ENCODE results near the gene HPCAL1.

Gene HPCAL1

DNA sequence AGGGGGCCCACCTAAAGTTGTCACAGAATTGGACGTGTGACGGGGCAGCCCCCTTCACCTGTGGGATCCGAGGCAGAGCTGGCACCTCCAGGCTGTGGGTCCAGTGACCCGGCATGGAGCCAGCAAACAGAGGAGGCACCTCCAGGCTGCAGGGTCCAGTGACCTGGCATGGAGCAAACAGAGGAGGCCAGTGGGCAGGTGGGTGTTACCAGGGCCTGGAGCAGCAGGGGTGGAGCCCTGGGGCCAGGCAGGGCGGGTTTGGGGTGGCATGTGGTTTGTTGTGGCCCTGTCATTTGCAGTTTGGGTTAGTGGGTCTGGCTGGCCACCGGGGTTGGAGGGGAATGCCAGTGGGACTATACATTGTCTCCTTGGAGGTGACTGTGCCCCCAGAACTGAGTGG lies 68.2 kb downstream of the HPCAL1 start:
- no peak overlapping the region for H3K4me3 ChIP-seq (ENCODE audit: low read depth, low read length)
- TF ChIP-seq, protein P1, sequence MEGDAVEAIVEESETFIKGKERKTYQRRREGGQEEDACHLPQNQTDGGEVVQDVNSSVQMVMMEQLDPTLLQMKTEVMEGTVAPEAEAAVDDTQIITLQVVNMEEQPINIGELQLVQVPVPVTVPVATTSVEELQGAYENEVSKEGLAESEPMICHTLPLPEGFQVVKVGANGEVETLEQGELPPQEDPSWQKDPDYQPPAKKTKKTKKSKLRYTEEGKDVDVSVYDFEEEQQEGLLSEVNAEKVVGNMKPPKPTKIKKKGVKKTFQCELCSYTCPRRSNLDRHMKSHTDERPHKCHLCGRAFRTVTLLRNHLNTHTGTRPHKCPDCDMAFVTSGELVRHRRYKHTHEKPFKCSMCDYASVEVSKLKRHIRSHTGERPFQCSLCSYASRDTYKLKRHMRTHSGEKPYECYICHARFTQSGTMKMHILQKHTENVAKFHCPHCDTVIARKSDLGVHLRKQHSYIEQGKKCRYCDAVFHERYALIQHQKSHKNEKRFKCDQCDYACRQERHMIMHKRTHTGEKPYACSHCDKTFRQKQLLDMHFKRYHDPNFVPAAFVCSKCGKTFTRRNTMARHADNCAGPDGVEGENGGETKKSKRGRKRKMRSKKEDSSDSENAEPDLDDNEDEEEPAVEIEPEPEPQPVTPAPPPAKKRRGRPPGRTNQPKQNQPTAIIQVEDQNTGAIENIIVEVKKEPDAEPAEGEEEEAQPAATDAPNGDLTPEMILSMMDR (IDR thresholded peaks at IDR 0.05; ENCODE audit: insufficient read depth, low read length, missing control alignments): no peak
- DNase-seq (ENCODE audit: low read depth, low spot score): no peak
- POLR2A ChIA-PET: no interaction called here
- CTCF ChIA-PET: interaction anchor here (1.3 to 1.4 kb wide), 2 partner anchors 9 to 38 kb away, joined by 3 read pairs; no protein-coding TSS in a partner anchor

DNA sequence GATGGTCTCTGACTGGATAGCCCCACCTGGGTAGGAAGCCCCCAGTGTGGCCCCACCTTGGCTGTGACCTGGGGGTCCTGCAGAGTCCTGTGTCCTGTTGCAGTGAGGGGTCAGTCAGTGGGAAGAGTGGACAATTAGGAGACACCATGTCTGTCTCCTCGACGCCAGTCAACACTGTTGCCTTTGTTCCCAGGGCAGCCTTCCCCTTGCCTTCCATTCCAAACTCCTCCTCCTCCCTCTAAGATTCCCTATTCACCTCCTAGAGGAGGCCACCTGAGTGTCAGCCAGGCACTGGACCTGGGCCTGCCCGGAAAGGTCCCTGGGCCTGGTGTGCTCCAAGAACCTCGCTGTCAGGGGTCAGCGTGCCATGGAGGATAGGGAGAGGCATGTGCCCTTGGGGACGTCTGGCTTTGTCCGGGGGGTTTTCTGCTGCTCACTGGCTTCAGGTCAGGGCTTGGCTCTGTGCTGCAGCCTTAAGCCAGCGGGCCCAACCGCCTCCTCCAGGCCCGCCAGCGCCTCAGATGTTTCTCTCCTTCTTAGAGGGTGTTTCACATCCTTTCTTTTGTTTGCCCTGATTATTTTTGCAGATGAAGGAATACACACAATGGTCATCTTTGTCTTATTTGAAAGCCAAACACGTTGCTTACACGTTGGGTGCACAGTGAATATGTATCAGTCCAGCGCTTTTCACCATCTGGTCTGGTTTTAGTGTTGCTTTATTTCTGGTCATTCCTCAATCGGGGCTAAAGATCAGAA lies 68.9 kb downstream of the HPCAL1 start:
- POLR2A ChIA-PET: no interaction called here
- CTCF ChIA-PET: interaction anchor here (0.8 to 1.4 kb wide), 2 partner anchors 37 to 247 kb away, joined by 3 read pairs; no protein-coding TSS in a partner anchor
- TF ChIP-seq, protein P1 (IDR thresholded peaks at IDR 0.05; ENCODE audit: insufficient read depth, low read length, missing control alignments): no peak
- no peak overlapping the region for H3K4me3 ChIP-seq (ENCODE audit: low read depth, low read length)
- no peak for DNase-seq (ENCODE audit: low read depth, low spot score)

DNA sequence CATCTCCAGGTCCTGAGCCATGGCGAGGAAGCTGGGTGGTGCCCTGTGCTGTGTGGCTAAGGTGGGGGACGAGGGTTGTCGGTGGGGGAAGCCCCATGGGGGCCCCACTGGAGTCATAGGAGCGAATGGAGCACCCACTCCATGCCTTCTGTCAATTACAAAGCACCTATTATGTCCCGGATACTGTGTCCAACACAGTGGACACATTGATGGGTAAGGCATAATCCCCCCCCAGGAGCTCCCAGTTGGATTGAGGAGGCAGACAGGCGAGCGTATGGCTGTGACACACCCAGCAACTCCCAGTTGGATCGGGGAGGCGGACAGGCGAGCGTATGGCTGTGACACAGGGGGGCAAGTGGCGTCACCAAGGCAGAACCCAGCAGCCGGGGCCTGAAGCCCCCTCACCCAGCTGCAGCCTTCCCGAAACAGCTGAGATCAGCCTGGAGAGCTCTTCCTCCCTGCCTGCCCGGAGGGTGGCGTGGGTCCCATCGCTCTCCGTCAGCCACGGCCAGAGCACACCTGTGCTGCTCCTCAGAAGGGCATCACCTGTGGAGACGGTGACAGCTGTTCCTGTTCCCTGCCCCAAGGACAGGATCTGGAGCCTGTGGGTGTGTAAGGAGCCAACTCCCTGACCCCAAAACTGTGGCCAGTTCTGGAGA lies 69.6 kb downstream of the HPCAL1 start:
- CTCF ChIA-PET: interaction anchor here (0.8 kb wide), 1 partner anchor 247 kb away, joined by 3 read pairs; no protein-coding TSS in a partner anchor
- POLR2A ChIA-PET: no interaction called here
- H3K4me3 ChIP-seq (ENCODE audit: low read depth, low read length): no peak overlapping the region
- TF ChIP-seq, protein P1 (IDR thresholded peaks at IDR 0.05; ENCODE audit: insufficient read depth, low read length, missing control alignments): no peak
- no peak for DNase-seq (ENCODE audit: low read depth, low spot score)

DNA sequence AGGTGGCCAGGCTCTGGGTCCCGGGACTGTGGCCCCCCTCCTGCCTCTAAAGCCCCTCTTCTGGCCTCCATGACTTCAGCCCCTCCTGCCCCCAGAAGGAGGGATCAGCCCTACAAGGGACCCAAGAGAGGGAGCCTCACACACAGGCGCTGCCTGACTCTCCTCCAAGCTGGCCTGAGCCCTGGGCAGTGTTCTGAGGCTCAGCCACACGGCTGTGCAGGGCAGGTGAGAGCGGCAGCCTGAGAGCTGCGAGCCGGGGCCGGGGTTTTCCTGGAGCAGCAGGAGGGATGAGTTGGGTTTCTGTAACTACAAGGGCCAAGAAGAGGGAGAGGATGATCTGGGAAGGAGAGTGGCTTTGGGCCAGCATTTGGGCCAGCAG lies 70.1 kb downstream of the HPCAL1 start:
- POLR2A ChIA-PET: no interaction called here
- CTCF ChIA-PET: interaction anchor here (0.8 kb wide), 1 partner anchor 248 kb away, joined by 3 read pairs; no protein-coding TSS in a partner anchor
- no peak for DNase-seq (ENCODE audit: low read depth, low spot score)
- TF ChIP-seq, protein P1 (IDR thresholded peaks at IDR 0.05; ENCODE audit: insufficient read depth, low read length, missing control alignments): no peak
- H3K4me3 ChIP-seq (ENCODE audit: low read depth, low read length): no peak overlapping the region

DNA sequence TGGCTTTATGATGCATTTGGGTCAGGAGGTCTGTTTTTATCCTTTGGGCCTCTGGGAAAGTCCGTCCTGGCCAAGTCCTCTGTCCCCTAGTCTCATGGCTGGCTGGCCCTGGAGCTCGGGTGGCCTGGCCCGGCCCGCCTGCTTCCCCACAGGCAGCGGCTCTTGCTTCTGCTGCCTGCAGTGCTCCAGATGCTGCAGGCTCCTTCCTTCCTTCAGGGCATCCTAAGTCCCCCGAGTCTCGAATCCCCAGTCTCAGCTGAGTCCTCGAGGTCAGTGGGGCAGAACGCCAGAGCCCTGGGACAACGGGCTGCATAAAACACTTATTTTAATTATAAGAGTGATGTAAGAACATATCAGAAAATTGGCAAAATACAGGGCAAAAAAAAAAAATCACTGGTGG lies 71.2 kb downstream of the HPCAL1 start:
- ChIA-PET POLR2A (no interaction called here), CTCF (no interaction called here)
- no peak overlapping the region for H3K4me3 ChIP-seq (ENCODE audit: low read depth, low read length)
- TF ChIP-seq, protein P1 (IDR thresholded peaks at IDR 0.05; ENCODE audit: insufficient read depth, low read length, missing control alignments): no peak
- DNase-seq (ENCODE audit: low read depth, low spot score): no peak

DNA sequence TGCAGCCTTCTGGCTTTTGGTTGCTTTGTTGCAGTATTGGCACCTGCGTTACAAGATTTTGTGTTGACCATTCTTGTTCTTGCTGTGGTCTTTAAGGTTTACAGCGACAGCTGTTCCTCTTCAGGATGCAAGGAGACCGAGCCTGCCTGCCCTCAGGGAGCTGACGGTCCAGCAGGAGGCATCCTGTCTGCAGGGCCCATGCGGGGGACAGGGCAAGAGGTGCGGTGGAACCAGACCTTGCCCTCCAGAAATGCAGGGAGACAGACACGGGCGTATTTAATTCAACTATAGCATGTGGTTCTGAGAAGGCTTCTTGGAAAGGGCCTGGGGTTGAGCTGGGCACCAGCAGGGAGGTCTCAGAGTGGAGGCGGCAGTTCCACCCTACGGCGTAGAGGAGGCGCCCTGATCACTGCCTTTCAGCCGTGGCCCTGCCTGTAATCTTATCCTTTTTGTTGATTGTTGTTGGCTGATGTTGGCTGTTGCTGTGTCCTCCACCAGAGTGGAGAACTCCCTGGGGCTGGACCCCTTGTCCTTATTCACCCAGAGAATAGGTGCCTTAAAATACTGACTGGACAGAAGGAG lies 71.7 kb downstream of the HPCAL1 start:
- ChIA-PET POLR2A (no interaction called here), CTCF (no interaction called here)
- H3K4me3 ChIP-seq (ENCODE audit: low read depth, low read length): no peak overlapping the region
- no peak for DNase-seq (ENCODE audit: low read depth, low spot score)
- TF ChIP-seq, protein P1 (IDR thresholded peaks at IDR 0.05; ENCODE audit: insufficient read depth, low read length, missing control alignments): no peak

Data from AG04449 (cell line).